Astrocyte of the spinal cord (primary cell): ENCODE data around the gene MYLK.

ENCODE experiments used
- DNase-seq: peaks from one replicate; pipeline ENCODE4 v3.0.0; 2011; ENCODE audit warnings: low read depth, low spot score
- H3K4me3 ChIP-seq: 2 replicates; pipeline ENCODE4 v1.5.1; 2011; ENCODE audit warnings: low read depth, mild to moderate bottlenecking, low read length, moderate library complexity
- CTCF ChIP-seq: IDR thresholded peaks from 2 replicates; pipeline ENCODE4 v1.5.1; 2012; ENCODE audit warnings: low read depth, mild to moderate bottlenecking, low read length, inconsistent platforms
- in situ Hi-C: cut with HindIII; loops from 2 replicates; pipeline ENCODE4 v1.10.0; 2017; ENCODE audit warnings: low sequenced_read_pairs

The MYLK gene

GRCh38 chr3:123635217-123635616 lies 248.9 kb downstream of the MYLK start:
- H3K4me3 ChIP-seq = no peak overlapping the region
- peak; percentile 39 for DNase-seq
- in situ Hi-C loops = no loop called here
- no peak for TF ChIP-seq CTCF

DNA sequence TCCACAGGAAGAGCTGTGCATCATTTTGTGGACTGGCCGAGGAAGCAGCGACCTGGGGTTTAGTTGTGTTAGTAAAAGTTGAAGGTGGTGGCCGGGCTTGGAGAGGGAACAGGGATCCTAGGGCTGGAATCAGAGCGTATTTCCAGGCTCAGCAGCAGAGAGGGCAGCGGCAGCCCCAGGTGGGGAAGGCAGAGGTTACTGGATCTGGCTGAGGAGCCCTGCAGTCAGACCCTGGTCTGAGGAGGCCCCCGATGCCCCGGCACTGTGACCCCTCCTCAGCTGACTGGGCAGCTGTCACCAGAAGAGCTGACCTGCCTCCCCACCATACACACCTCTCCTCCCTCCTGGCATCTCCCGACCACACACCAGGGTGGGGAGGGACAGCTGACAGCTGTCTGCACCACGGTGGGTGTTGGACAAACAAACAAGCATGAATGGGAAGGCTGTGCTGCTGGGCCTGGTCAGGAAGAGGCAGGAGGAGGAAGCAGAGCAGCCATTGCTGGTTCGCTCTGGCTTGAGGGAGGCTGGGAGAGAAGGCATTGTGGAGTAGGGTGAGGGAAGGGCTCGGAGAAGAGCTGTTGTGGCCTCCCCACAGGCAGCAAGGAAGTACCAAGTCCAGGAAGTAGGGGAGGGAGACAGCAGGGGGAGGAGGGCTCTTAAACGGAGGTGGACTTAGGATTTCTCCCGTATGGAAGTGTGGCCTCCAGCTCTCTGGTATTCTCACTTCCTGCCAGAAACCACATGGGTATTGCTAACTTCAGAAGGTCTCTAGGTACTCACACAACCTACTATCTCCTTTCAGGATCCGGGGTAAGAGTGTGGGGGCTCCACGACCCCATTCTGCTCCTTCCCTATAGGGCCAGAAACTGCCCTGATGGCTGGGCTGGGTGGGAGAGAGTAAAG lies 249.7 kb downstream of the MYLK start:
- TF ChIP-seq CTCF = no peak
- no peak overlapping the region for H3K4me3 ChIP-seq
- no peak for DNase-seq
- in situ Hi-C loops = no loop called here

DNA sequence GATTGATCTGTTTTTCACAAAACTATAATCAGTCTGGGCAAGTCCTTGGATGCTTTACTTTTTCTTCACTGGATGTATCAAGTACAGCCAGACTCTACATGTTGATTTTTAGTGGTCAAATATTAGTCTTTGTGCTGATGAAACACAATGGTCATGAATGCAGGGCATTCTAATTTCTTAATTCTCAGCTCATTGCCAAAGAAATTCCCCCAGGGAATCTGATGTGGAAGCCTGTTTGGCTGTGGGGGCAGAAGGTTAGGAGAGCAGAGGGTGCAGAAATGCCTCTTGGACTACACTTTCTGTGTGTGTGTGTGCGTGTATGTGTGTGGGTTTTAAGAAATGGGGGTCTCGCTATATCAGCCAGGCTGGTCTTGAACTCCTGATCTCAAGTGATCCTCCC lies 250.6 kb downstream of the MYLK start:
- H3K4me3 ChIP-seq = no peak overlapping the region
- TF ChIP-seq CTCF = no peak
- in situ Hi-C loops = no loop called here
- no peak for DNase-seq

- DNase-seq = peak; percentile 45
- no peak overlapping the region for H3K4me3 ChIP-seq
- in situ Hi-C loops = no loop called here
- no peak for TF ChIP-seq CTCF
These were observed 251.9 kb downstream of the MYLK start for GRCh38 chr3:123632161-123632655.

DNA sequence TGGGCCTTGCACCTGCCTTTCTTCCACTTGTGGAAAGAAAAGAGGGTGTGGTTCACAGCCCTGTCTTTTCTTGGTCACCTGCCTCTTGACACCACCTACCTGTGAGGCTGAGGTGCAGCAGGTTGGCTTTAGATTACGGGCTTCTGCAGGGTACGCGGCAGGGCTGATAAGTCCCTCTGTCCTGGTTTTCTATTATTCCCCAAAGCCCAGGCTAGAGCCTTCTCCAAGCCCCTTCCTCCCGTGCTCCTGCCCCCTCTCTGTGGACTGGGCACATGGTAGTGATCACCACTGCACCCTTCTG lies 254.4 kb downstream of the MYLK start:
- no peak for TF ChIP-seq CTCF
- H3K4me3 ChIP-seq = no peak overlapping the region
- DNase-seq = no peak
- in situ Hi-C loops = no loop called here

- in situ Hi-C loops = no loop called here
- no peak for TF ChIP-seq CTCF
- DNase-seq = no peak
- H3K4me3 ChIP-seq = no peak overlapping the region
These were observed 255.0 kb downstream of the MYLK start for GRCh38 chr3:123628996-123629746.
